Measurements from ENCODE around the gene ROBO2. TPM values are rescaled to one million over a fixed set of nuclear protein-coding genes. Genes with fewer than 3 reads are reported as not detected.

Gene ROBO2
- total and polyA plus RNA-seq, 10 of the 15 experiments (the other 5 are each of a cell fraction or from before 2014, with no cell fraction given), result 0.22 to 2.5 (median 0.81) TPM

- Histone ChIP-seq H4K20me1 (ENCODE audit: control insufficient read depth, insufficient read depth) (no peaks in the 10 kb centered on the region), H3K36me3 (ENCODE audit: control insufficient read depth in 2 of 2, insufficient read depth in 2 of 2, low read length in 1 of 2) (no peaks in the 10 kb centered on the region), H3K9ac (ENCODE audit: control insufficient read depth, insufficient read depth, low read length) (no peak overlapping the region), H2AFZ (ENCODE audit: control insufficient read depth, low read depth, low read length) (no peak overlapping the region), H3K4me3 (no peak overlapping the region), H3K27ac (ENCODE audit: control insufficient read depth, insufficient read depth) (no peak overlapping the region), H3K4me2 (ENCODE audit: control insufficient read depth, insufficient read depth) (no peak overlapping the region), H3K79me2 (ENCODE audit: control insufficient read depth, insufficient read depth, low read length) (no peaks in the 10 kb centered on the region), H3K9me3 (replicated peaks; ENCODE audit: control insufficient read depth, insufficient read depth, low read length) (no peaks in the 10 kb centered on the region), H3K27me3 (replicated peaks in 1 of 2; ENCODE audit: control insufficient read depth in 2 of 2, insufficient read depth in 2 of 2, low read length in 1 of 2) (no peaks in the 10 kb centered on the region), H3K4me1 (ENCODE audit: control insufficient read depth, insufficient read depth, low read length) (no peaks in the 10 kb centered on the region)
- ChIA-PET SMC1A (ENCODE audit: uncharacterized antibody, unreplicated experiment) (no interaction called here), RAD21 (ENCODE audit: unreplicated experiment) (no interaction called here), CTCF (no interaction called here), POLR2A (no interaction called here)
- no peak for FAIRE-seq
- intact Hi-C loops (cut with micrococcal nuclease; ENCODE audit: unreplicated experiment), result no loop called here
- ATAC-seq, result no peak
- in situ Hi-C loops (cut with MboI), result no loop called here
- 7% methylated on average over 3 of the region's 3 CpGs for WGBS (ENCODE audit: insufficient coverage, insufficient replicate concordance, low lambda C conversion rate, missing lambda C conversion rate)
- no TSS peak for BruUV-seq (replicated peaks)
- no peak for DNase-seq (ENCODE audit: low read depth, low spot score)
- no peak for TF ChIP-seq LARP7 (IDR thresholded peaks at IDR 0.05)
- no peak for TF ChIP-seq CUX1 (IDR thresholded peaks at IDR 0.05; ENCODE audit: insufficient replicate concordance, low read depth, low read length)
- no peak for TF ChIP-seq PRDM15 (CRISPR knock-in tag; IDR thresholded peaks at IDR 0.05)
- TF ChIP-seq SUPT20H (IDR thresholded peaks at IDR 0.05; ENCODE audit: borderline replicate concordance, control insufficient read depth, low read depth, low read length), result no peak
- TF ChIP-seq RELA (IDR thresholded peaks at IDR 0.05; ENCODE audit: borderline replicate concordance, partially characterized antibody), result no peak
- no peak for TF ChIP-seq SIX5 (IDR thresholded peaks at IDR 0.05; ENCODE audit: low read depth, low read length, severe bottlenecking)
- TF ChIP-seq MYC (IDR thresholded peaks at IDR 0.05; ENCODE audit: insufficient read depth, insufficient read length, insufficient replicate concordance, low read length, severe bottlenecking), result no peak
- TF ChIP-seq TCF7 (IDR thresholded peaks at IDR 0.05; ENCODE audit: borderline replicate concordance), result no peak
- TF ChIP-seq PKNOX1 (IDR thresholded peaks at IDR 0.05), result no peak
- TF ChIP-seq MLLT1 (IDR thresholded peaks at IDR 0.05), result no peak
- no peak for TF ChIP-seq FOXM1 (IDR thresholded peaks at IDR 0.05; ENCODE audit: low read depth, low read length)
- TF ChIP-seq POLR2AphosphoS5 (IDR thresholded peaks at IDR 0.05; ENCODE audit: low read length), result no peak
Observed at GRCh38 chr3:77427528-77427927, 387.6 kb downstream of the ROBO2 start.

Data from GM12878 (cell line).